OCI-LY1 (cell line): Measurements from ENCODE around the gene NPIPA1.
A peak's percentile ranks its signal among the peaks of the same experiment; 100 is the strongest.
"Not testable (repeated sequence)": the region's sequence is repeated elsewhere in the genome, so short reads cannot be mapped to it uniquely, and the experiment has no call there.

Source experiments
- H2AFZ ChIP-seq: fragments of 200-600 bp; sonication (generic), shearing (Covaris generic); 2 replicates; pipeline ENCODE4 v1.6.0; 2014; ENCODE audit warnings: antibody characterized with exemption, mild to moderate bottlenecking, low read length
- H3F3A ChIP-seq: fragments of 200-600 bp; sonication (generic), shearing (Covaris generic); 2 replicates; pipeline ENCODE4 v1.6.0; 2014; ENCODE audit warnings: mild to moderate bottlenecking, antibody characterized with exemption, low read length, moderate library complexity; ENCODE audit not compliant: insufficient read depth
- H3K27ac ChIP-seq: fragments of 200-600 bp; sonication (generic); 2 replicates; pipeline ENCODE4 v1.5.1; 2014; ENCODE audit warnings: low read length, mixed run types, mild to moderate bottlenecking, low read depth; ENCODE audit not compliant: poor library complexity, severe bottlenecking
- H3K27me3 ChIP-seq: fragments of 200-600 bp; sonication (generic); 2 replicates; pipeline ENCODE4 v1.6.0; 2014; ENCODE audit warnings: antibody characterized with exemption, mild to moderate bottlenecking, low read length, moderate library complexity; ENCODE audit not compliant: insufficient read depth
- H3K36me3 ChIP-seq: fragments of 200-600 bp; sonication (generic); 2 replicates; pipeline ENCODE4 v1.6.1; 2014; ENCODE audit warnings: mild to moderate bottlenecking, antibody characterized with exemption, low read length, moderate library complexity, mixed read lengths; ENCODE audit not compliant: insufficient read depth
- H3K4me1 ChIP-seq: fragments of 200-600 bp; sonication (generic); 2 replicates; pipeline ENCODE4 v1.5.1; 2014; ENCODE audit warnings: mild to moderate bottlenecking, low read length, moderate library complexity; ENCODE audit not compliant: insufficient read depth, severe bottlenecking
- H3K4me2 ChIP-seq: fragments of 200-600 bp; sonication (generic), shearing (Covaris generic); 2 replicates; pipeline ENCODE4 v1.6.1; 2014; ENCODE audit warnings: low read length
- H3K4me3 ChIP-seq: fragments of 200-600 bp; sonication (generic); 2 replicates; pipeline ENCODE4 v1.5.1; 2014; ENCODE audit warnings: low read length, low read depth, mild to moderate bottlenecking, mixed read lengths; ENCODE audit not compliant: poor library complexity, severe bottlenecking
- H3K79me2 ChIP-seq: fragments of 200-600 bp; shearing (Covaris generic); 2 replicates; pipeline ENCODE4 v1.6.1; 2016; ENCODE audit warnings: mixed run types, low read length, mixed read lengths; ENCODE audit not compliant: insufficient read depth
- H3K9ac ChIP-seq: fragments of 200-600 bp; sonication (generic), shearing (Covaris generic); 2 replicates; pipeline ENCODE4 v1.6.1; 2014; ENCODE audit warnings: mild to moderate bottlenecking, low read length, mixed read lengths
- H3K9me2 ChIP-seq: fragments of 200-600 bp; sonication (generic), shearing (Covaris generic); 2 replicates; pipeline ENCODE4 v1.6.1; 2014; ENCODE audit warnings: low read depth, mild to moderate bottlenecking, low read length, mixed read lengths
- H3K9me3 ChIP-seq: fragments of 200-600 bp; shearing (Covaris generic); 2 replicates; pipeline ENCODE4 v1.6.1; 2014; ENCODE audit warnings: low read length, mixed read lengths
- H4K20me1 ChIP-seq: fragments of 200-600 bp; sonication (generic), shearing (Covaris generic); 2 replicates; pipeline ENCODE4 v1.6.0; 2016; ENCODE audit warnings: mild to moderate bottlenecking, low read length; ENCODE audit not compliant: insufficient read depth

NPIPA1 gene

GRCh38 chr16:14981234-14981633 is 44.0 kb downstream of the NPIPA1 start:
- not testable (repeated sequence) for H3K9me3 ChIP-seq, H4K20me1 ChIP-seq, H3K4me3 ChIP-seq, H3K27me3 ChIP-seq, H2AFZ ChIP-seq, H3F3A ChIP-seq, H3K27ac ChIP-seq, H3K4me2 ChIP-seq, H3K9ac ChIP-seq, H3K9me2 ChIP-seq
- Histone ChIP-seq H3K79me2 (peaks cover 17% of the 10 kb centered on the region), H3K4me1 (peaks cover 35% of the 10 kb centered on the region), H3K36me3 (peaks cover 15% of the 10 kb centered on the region; the same call in 1 of the 2 replicates)

GRCh38 chr16:14982521-14982920 is 45.3 kb downstream of the NPIPA1 start:
- H2AFZ ChIP-seq, H3K4me2 ChIP-seq, H3K9me2 ChIP-seq, H3K9me3 ChIP-seq, H3K4me3 ChIP-seq, H3K27me3 ChIP-seq, H3K27ac ChIP-seq, H3F3A ChIP-seq, H4K20me1 ChIP-seq, H3K9ac ChIP-seq: not testable (repeated sequence)
- H3K79me2 ChIP-seq: peaks cover 14% of the 10 kb centered on the region; the same call in 1 of the 2 replicates
- peaks cover 20% of the 10 kb centered on the region; the same call in 1 of the 2 replicates for H3K36me3 ChIP-seq
- H3K4me1 ChIP-seq: peaks cover 22% of the 10 kb centered on the region

- H3K36me3 ChIP-seq: peaks cover 24% of the 10 kb centered on the region
- H3K4me3 ChIP-seq, H3K27ac ChIP-seq, H3K4me2 ChIP-seq, H4K20me1 ChIP-seq, H3K9me2 ChIP-seq, H3K9ac ChIP-seq, H3K27me3 ChIP-seq, H2AFZ ChIP-seq, H3K9me3 ChIP-seq, H3F3A ChIP-seq: not testable (repeated sequence)
- peaks cover 24% of the 10 kb centered on the region; the same call in 1 of the 2 replicates for H3K79me2 ChIP-seq
- peaks cover 12% of the 10 kb centered on the region for H3K4me1 ChIP-seq
Measured at GRCh38 chr16:14988092-14988491, 50.8 kb downstream of the NPIPA1 start.

- not testable (repeated sequence) for H3K9me3 ChIP-seq, H2AFZ ChIP-seq, H3K4me3 ChIP-seq, H3F3A ChIP-seq, H4K20me1 ChIP-seq, H3K9me2 ChIP-seq, H3K9ac ChIP-seq, H3K27me3 ChIP-seq
- peak overlapping the region; percentile 11 for H3K27ac ChIP-seq
- H3K4me2 ChIP-seq: peak overlapping the region; percentile 36; the same call in 1 of the 2 replicates
- H3K79me2 ChIP-seq: peaks cover 22% of the 10 kb centered on the region; the same call in 1 of the 2 replicates
- H3K36me3 ChIP-seq: peaks cover 24% of the 10 kb centered on the region
- peaks cover 12% of the 10 kb centered on the region for H3K4me1 ChIP-seq
Measured at GRCh38 chr16:14988661-14989191, 51.5 kb downstream of the NPIPA1 start.

- Histone ChIP-seq H3K4me2 (peak overlapping the region; percentile 36; the same call in 1 of the 2 replicates), H3K36me3 (peaks cover 23% of the 10 kb centered on the region), H3K4me1 (peaks cover 12% of the 10 kb centered on the region), H3K27ac (peak overlapping the region; percentile 11), H3K79me2 (peaks cover 20% of the 10 kb centered on the region; the same call in 1 of the 2 replicates)
- not testable (repeated sequence) for H3K9ac ChIP-seq, H3K4me3 ChIP-seq, H2AFZ ChIP-seq, H3F3A ChIP-seq, H4K20me1 ChIP-seq, H3K9me2 ChIP-seq, H3K27me3 ChIP-seq, H3K9me3 ChIP-seq
Measured at GRCh38 chr16:14989291-14990281, 52.3 kb downstream of the NPIPA1 start.

- not testable (repeated sequence) for H3K27me3 ChIP-seq, H2AFZ ChIP-seq, H3K36me3 ChIP-seq, H3K9ac ChIP-seq, H3K79me2 ChIP-seq, H3K4me1 ChIP-seq, H3K27ac ChIP-seq, H3F3A ChIP-seq, H3K9me3 ChIP-seq, H4K20me1 ChIP-seq, H3K4me3 ChIP-seq, H3K9me2 ChIP-seq, H3K4me2 ChIP-seq
Measured at GRCh38 chr16:14993277-14994151, 56.3 kb downstream of the NPIPA1 start.

GRCh38 chr16:14996702-14997101 is 59.5 kb downstream of the NPIPA1 start:
- not testable (repeated sequence) for H2AFZ ChIP-seq, H3K4me2 ChIP-seq, H3K27ac ChIP-seq, H3K4me3 ChIP-seq, H3F3A ChIP-seq, H3K4me1 ChIP-seq, H3K27me3 ChIP-seq, H4K20me1 ChIP-seq, H3K79me2 ChIP-seq, H3K9ac ChIP-seq, H3K9me2 ChIP-seq, H3K9me3 ChIP-seq
- peaks cover 15% of the 10 kb centered on the region for H3K36me3 ChIP-seq
